ENCODE measurements around the gene RPP21. TPM values are rescaled to one million over a fixed set of nuclear protein-coding genes. Genes with fewer than 3 reads are reported as not detected.

The RPP21 gene
- total and polyA plus RNA-seq, 2 of the 8 experiments (the other 6 are each of a cell fraction or from before 2014, with no cell fraction given) = 63.0 to 219 TPM

DNA sequence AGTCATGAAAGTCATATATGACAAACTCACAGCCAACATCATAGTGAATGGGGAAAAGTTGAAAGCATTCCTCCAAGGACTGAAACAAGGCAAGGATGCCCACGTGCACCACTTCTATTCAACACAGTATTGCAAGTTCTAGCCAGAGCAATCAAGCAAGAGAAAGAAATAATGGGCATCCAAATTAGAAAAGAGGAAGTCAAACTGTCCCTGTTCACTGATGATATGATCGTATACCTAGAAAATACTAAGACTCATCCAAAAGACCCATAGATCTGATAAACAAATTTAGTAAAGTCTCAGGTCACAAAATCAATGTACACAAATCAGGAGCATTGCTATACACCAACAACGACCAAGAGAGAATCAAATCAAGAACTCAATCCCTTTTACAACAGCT is 41.2 kb downstream of the RPP21 start:
- Histone ChIP-seq H2AFZ (ENCODE audit: low read length) (no peak overlapping the region), H4K91ac (replicated peaks; ENCODE audit: insufficient read length, low read length) (no peak overlapping the region), H3K23me2 (ENCODE audit: low read depth, low read length) (no peaks in the 10 kb centered on the region), H3K18ac (ENCODE audit: extremely low read depth, low read length) (no peak overlapping the region), H2AK5ac (ENCODE audit: low read depth, low read length) (no peak overlapping the region), H2BK5ac (ENCODE audit: low read depth, low read length) (no peak overlapping the region), H3K23ac (ENCODE audit: insufficient read length) (no peak overlapping the region), H3K4me1 (replicated peaks in 1 of 4; ENCODE audit: control insufficient read depth in 3 of 4, insufficient read depth in 4 of 4, low read length in 3 of 4) (peaks cover 0 to 1% (median 0%) of the 10 kb centered on the region in 4 experiments; a peak in 2 of 7 replicates), H3K4me2 (ENCODE audit: insufficient read depth in 1 of 2, low read depth in 2 of 2, low read length in 2 of 2) (no peak overlapping the region), H3K9me3 (ENCODE audit: insufficient read depth in 2 of 2, low read depth in 1 of 2, low read length in 1 of 2) (no peaks in the 10 kb centered on the region), H3K79me2 (ENCODE audit: control insufficient read depth in 1 of 2, insufficient read depth in 2 of 2, low read length in 2 of 2) (no peaks in the 10 kb centered on the region), H3K27ac (ENCODE audit: low read depth, low read length) (no peak overlapping the region), H2BK15ac (ENCODE audit: low read length) (no peak overlapping the region), H3K79me1 (ENCODE audit: low read depth, low read length) (no peaks in the 10 kb centered on the region), H3K56ac (replicated peaks; ENCODE audit: insufficient read length, low read depth, low read length) (no peak overlapping the region), H2BK120ac (replicated peaks; ENCODE audit: low read depth, low read length) (no peak overlapping the region), H4K8ac (ENCODE audit: extremely low read depth, insufficient read depth, low read length) (no peak overlapping the region), H2BK12ac (ENCODE audit: low read depth, low read length) (no peak overlapping the region), H3K4ac (replicated peaks; ENCODE audit: insufficient read length, low read depth, low read length) (no peak overlapping the region), H3K9ac (replicated peaks in 1 of 4; ENCODE audit: extremely low read depth in 1 of 4, low read depth in 3 of 4, low read length in 3 of 4) (no peak overlapping the region), H3K27me3 (replicated peaks in 1 of 4; ENCODE audit: control insufficient read depth in 3 of 4, extremely low read depth in 1 of 4, insufficient read depth in 3 of 4, low read length in 3 of 4) (peaks cover 0 to 5% (median 0%) of the 10 kb centered on the region in 4 experiments; a peak in 2 of 7 replicates), H4K20me1 (replicated peaks in 1 of 2; ENCODE audit: control insufficient read depth in 1 of 2, insufficient read depth in 2 of 2, low read length in 2 of 2) (no peaks in the 10 kb centered on the region), H3K4me3 (ENCODE audit: extremely low read depth in 1 of 4, insufficient read depth in 2 of 4, low read depth in 3 of 4, low read length in 4 of 4) (no peak overlapping the region), H3K14ac (ENCODE audit: insufficient read length) (no peak overlapping the region), H2BK20ac (ENCODE audit: low read length) (no peak overlapping the region), H4K5ac (ENCODE audit: insufficient read length, low read depth, low read length) (no peak overlapping the region), H3K36me3 (ENCODE audit: control insufficient read depth in 2 of 4, insufficient read depth in 4 of 4, low read length in 3 of 4) (no peaks in the 10 kb centered on the region)
- 68% methylated on average over 3 of the region's 3 CpGs; no CpG with 5 or more reads in 1 of the 2 experiments for WGBS, 2 experiments (ENCODE audit: extremely low coverage in 1 of 2, insufficient coverage in 1 of 2, insufficient read length in 1 of 2, insufficient replicate concordance in 2 of 2, low coverage in 1 of 2, low lambda C conversion rate in 2 of 2, missing lambda C conversion rate in 1 of 2)
- no peak for FAIRE-seq
- CTCF ChIA-PET (ENCODE audit: partially characterized antibody) = interaction anchor here (1.0 to 2.9 kb wide), 3 partner anchors 9 to 19 kb away, joined by 3 to 10 read pairs (median 3); no protein-coding TSS in a partner anchor
- POLR2A ChIA-PET (ENCODE audit: partially characterized antibody) = no interaction called here
- no peak for DNase-seq (ENCODE audit: low read depth in 1 of 2, low spot score in 2 of 2)
- no peak for TF ChIP-seq FOSL1 (IDR thresholded peaks at IDR 0.05; ENCODE audit: insufficient read depth, low read depth, low read length)
- TF ChIP-seq CBX5 (IDR thresholded peaks at IDR 0.05; ENCODE audit: low read depth, low read length) = no peak
- TF ChIP-seq BACH1 (IDR thresholded peaks at IDR 0.05; ENCODE audit: low read length) = no peak
- TF ChIP-seq TEAD4 (IDR thresholded peaks at IDR 0.05; ENCODE audit: low read depth, low read length) = no peak
- no peak for TF ChIP-seq NANOG (IDR thresholded peaks at IDR 0.05; ENCODE audit: insufficient read depth, low read depth, low read length, poor library complexity, severe bottlenecking)
- no peak for TF ChIP-seq YY1 (IDR thresholded peaks at IDR 0.05; ENCODE audit: low read depth, low read length)
- no peak for TF ChIP-seq EGR1 (IDR thresholded peaks at IDR 0.05; ENCODE audit: borderline replicate concordance, low read depth, low read length)
- no peak for TF ChIP-seq PHF8 (conservative IDR thresholded peaks at IDR 0.05; ENCODE audit: low read depth, low read length)
- no peak for TF ChIP-seq CREB1 (IDR thresholded peaks at IDR 0.05)
- no peak for TF ChIP-seq SUZ12 (IDR thresholded peaks at IDR 0.05; ENCODE audit: low read length)
- TF ChIP-seq EZH2 (IDR thresholded peaks at IDR 0.05; ENCODE audit: low read depth, low read length, severe bottlenecking) = no peak
- no peak for TF ChIP-seq BRCA1 (IDR thresholded peaks at IDR 0.05; ENCODE audit: low read depth, low read length)
- TF ChIP-seq CEBPB (IDR thresholded peaks at IDR 0.05; ENCODE audit: low read depth, low read length) = no peak
- TF ChIP-seq JUN (IDR thresholded peaks at IDR 0.05; ENCODE audit: low read depth, low read length) = no peak
- no peak for TF ChIP-seq POLR2AphosphoS5 (IDR thresholded peaks at IDR 0.05; ENCODE audit: low read depth, low read length)
- no peak for TF ChIP-seq EP300 (IDR thresholded peaks at IDR 0.05; ENCODE audit: borderline replicate concordance in 1 of 2, low read depth in 2 of 2, low read length in 2 of 2)

All from H1 (cell line).